ENCODE measurements around the gene SPOUT1. TPM values are rescaled to one million over a fixed set of nuclear protein-coding genes. Genes with fewer than 3 reads are reported as not detected.
"Not testable (repeated sequence)": the region's sequence is repeated elsewhere in the genome, so short reads cannot be mapped to it uniquely, and the experiment has no call there.

Gene SPOUT1, protein sequence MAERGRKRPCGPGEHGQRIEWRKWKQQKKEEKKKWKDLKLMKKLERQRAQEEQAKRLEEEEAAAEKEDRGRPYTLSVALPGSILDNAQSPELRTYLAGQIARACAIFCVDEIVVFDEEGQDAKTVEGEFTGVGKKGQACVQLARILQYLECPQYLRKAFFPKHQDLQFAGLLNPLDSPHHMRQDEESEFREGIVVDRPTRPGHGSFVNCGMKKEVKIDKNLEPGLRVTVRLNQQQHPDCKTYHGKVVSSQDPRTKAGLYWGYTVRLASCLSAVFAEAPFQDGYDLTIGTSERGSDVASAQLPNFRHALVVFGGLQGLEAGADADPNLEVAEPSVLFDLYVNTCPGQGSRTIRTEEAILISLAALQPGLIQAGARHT
- total RNA-seq = 10 to 100 TPM; 77.3 to 81.2 TPM

DNA sequence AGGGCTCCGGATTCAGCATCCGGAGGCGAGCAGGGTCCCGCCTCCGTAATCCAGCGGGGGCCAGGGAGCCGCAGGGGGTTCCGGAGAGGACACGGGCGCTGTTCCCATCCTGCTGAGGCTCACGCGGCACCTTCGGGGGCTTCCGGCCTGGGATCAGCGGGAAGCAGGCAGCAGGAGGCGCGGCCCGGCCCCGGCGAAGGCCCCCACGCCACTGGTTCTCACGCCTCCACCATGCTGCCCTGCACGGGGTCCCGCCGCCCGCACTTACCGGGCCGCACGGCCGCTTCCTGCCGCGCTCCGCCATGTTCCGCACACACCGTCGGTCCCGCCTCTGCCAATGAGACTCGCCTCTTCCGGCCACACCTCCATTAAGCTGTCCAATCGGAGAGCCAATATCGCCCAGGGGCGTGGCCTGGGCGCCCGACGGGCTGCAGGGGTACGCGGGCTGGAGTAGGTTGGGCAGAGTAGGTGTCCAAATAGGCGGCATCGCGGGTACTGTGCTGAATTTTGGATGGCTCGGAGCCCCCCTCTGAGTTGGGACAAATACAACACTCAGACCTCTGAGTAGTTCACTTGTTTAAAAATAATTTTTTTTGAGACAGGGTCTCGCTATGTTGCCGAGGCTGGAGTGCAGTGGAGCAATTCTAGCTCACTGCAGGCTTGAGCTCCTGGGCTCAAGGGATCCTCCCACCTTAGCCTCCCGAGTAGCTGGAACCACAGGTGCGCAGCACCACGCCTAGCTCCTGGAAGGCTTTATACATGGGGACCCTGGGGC lies at the start of gene SPOUT1:
Gene SPOUT1 (minus strand): TSS at position 318 of the 775 bp plus-strand sequence. CDS start 14 bp downstream, at position 304.
- Mint-ChIP-seq H3K4me3 (peak within 1 kb of the TSS; percentile 95), H3K9me3 (ENCODE audit: insufficient read depth) (no peaks in the 10 kb centered on the region), H3K27ac (peak within 1 kb of the TSS; percentile 91), H3K4me1 (ENCODE audit: low read depth) (peaks cover 28% of the 10 kb centered on the region), H3K27me3 (ENCODE audit: low read depth) (no peaks in the 10 kb centered on the region), H3K36me3 (ENCODE audit: low read depth) (peaks cover 41% of the 10 kb centered on the region)
- peak; percentile 95 for DNase-seq
- ChIA-PET CTCF (interaction anchor here (0.8 to 1.6 kb wide), 5 partner anchors 9 to 127 kb away, joined by 3 to 36 read pairs (median 4); partner anchors contain the start of genes ENDOG and PKN3), POLR2A (interaction anchor here (0.5 to 2.0 kb wide), 6 partner anchors 10 to 242 kb away, joined by 3 to 15 read pairs (median 6); partner anchors contain the start of genes ENDOG and ZER1)
- ATAC-seq = peak; percentile 98

DNA sequence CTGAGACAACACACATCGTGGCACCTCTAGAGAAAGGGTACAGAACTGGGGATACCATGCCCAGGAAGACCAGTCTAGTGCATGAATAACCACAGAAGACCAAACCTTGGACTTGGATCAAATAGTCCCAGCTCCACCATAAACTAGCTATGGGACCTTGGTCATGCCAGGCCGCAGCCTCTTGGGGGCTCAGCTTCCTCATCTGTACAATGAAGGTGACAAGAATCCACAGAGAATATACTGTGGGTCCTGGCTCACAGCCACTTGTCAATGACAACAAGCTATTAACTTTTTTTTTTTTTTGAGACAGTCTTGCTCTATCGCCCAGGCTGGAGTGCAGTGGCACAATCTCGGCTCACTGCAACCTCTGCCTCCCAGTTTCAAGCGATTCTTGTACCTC lies 48.3 kb upstream of the SPOUT1 start:
- no peaks in the 10 kb centered on the region for H3K27me3 Mint-ChIP-seq (ENCODE audit: low read depth)
- H3K4me1 Mint-ChIP-seq (ENCODE audit: low read depth) = peaks cover 23% of the 10 kb centered on the region
- H3K36me3 Mint-ChIP-seq (ENCODE audit: low read depth) = peaks cover 6% of the 10 kb centered on the region
- ATAC-seq (no peak), DNase-seq (no peak)
- H3K27ac Mint-ChIP-seq = no peak overlapping the region
- POLR2A ChIA-PET = interaction anchor here (0.6 to 0.7 kb wide), 4 partner anchors 47 to 315 kb away, joined by 3 to 5 read pairs (median 3); no protein-coding TSS in a partner anchor
- H3K4me3 Mint-ChIP-seq = no peak overlapping the region
- CTCF ChIA-PET = interaction anchor here (0.6 to 2.8 kb wide), 7 partner anchors 9 to 266 kb away, joined by 3 to 23 read pairs (median 3); partner anchors contain the start of gene ENDOG
- H3K9me3 Mint-ChIP-seq (ENCODE audit: insufficient read depth) = no peaks in the 10 kb centered on the region

DNA sequence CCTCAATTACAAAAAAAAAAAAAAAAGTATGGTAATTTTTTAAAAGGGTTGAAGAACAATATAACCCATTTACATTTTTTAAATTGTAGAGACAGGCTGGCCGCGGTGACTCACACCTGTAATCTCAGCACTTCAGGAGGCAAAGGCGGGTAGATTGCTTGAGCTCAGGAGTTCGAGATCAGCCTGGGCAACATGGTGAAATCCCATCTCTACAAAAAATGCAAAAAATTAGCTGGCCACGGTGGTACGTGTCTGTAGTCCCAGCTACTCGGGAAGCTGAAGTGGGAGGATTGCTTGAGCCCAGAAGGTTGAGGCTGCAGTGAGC lies 41.3 kb upstream of the SPOUT1 start:
- H3K9me3 Mint-ChIP-seq (ENCODE audit: insufficient read depth); DNase-seq; H3K27ac Mint-ChIP-seq; H3K27me3 Mint-ChIP-seq (ENCODE audit: low read depth); H3K36me3 Mint-ChIP-seq (ENCODE audit: low read depth); ATAC-seq; H3K4me1 Mint-ChIP-seq (ENCODE audit: low read depth); POLR2A ChIA-PET; H3K4me3 Mint-ChIP-seq: not testable (repeated sequence)
- CTCF ChIA-PET = interaction anchor here (1.3 to 2.9 kb wide), 4 partner anchors 10 to 232 kb away, joined by 3 to 17 read pairs (median 4); no protein-coding TSS in a partner anchor

DNA sequence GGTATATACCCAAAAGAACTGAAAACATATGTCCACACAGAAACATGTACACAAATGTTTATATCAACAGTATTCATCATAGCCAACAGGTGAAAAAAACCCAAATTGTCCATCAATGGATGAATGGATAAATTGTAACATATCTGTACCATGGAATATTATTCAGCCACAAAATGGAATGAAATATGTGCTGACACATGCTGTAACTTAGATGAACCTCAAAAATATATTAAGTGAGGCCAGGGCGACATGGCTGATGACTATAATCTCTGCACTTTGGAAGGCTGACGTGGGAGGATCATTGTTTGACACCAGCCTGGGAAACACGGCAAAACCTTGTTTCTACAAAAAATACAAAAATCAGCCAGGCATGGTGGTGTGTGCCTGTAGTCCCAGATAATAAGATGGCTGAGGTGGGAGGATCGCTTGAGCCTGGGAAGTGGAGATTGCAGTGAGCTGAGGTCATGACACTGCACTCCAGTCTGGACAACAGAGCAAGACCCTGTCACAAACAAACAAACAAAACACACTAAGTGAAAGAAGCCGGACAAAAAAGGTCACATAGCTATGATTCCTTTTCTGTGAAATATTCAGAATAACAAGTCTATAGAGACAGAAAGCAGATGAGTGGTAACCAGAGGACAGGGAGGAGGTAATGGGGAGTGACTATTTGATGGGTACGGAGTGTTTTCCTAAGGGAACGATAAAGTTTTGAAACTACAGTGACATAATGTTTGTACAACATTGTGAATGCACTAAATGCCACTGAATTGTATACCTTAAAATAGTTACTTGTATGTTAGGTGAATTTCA lies 40.7 kb upstream of the SPOUT1 start:
- H3K9me3 Mint-ChIP-seq (ENCODE audit: insufficient read depth) = no peaks in the 10 kb centered on the region
- H3K36me3 Mint-ChIP-seq (ENCODE audit: low read depth) = peaks cover 6% of the 10 kb centered on the region
- H3K4me1 Mint-ChIP-seq (ENCODE audit: low read depth) = peaks cover 6% of the 10 kb centered on the region
- no peaks in the 10 kb centered on the region for H3K27me3 Mint-ChIP-seq (ENCODE audit: low read depth)
- no peak for DNase-seq
- no peak for ATAC-seq
- H3K4me3 Mint-ChIP-seq = no peak overlapping the region
- no peak overlapping the region for H3K27ac Mint-ChIP-seq
- ChIA-PET CTCF (interaction anchor here (1.3 to 2.9 kb wide), 4 partner anchors 10 to 232 kb away, joined by 3 to 17 read pairs (median 4); no protein-coding TSS in a partner anchor), POLR2A (no interaction called here)

DNA sequence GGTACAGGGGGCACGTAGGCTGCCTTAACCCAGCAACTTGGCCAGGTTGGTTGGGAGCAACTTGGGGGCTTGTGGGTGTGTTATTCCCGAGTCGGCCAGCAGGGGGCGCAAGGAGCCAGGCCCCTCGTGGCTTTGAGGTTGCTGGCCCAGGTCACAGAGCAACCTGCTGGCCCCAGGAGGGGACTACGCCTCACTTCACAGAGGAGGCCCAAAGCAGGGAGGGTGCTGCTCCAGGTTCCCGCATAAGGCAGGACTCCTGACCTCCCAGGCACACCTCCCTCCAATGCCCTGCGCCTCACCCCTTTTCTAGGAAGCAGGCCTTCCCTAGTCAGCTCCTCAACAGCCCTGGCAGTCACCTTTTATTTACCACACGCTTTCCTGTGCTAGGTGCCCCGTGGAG lies 34.1 kb upstream of the SPOUT1 start:
- no peak overlapping the region for H3K4me3 Mint-ChIP-seq
- no peak overlapping the region for H3K27ac Mint-ChIP-seq
- no peaks in the 10 kb centered on the region for H3K9me3 Mint-ChIP-seq (ENCODE audit: insufficient read depth)
- H3K36me3 Mint-ChIP-seq (ENCODE audit: low read depth) = no peaks in the 10 kb centered on the region
- peak; percentile 98 for ATAC-seq
- peak; percentile 91 for DNase-seq
- no peaks in the 10 kb centered on the region for H3K27me3 Mint-ChIP-seq (ENCODE audit: low read depth)
- POLR2A ChIA-PET = interaction anchor here (0.7 kb wide), 1 partner anchor 64 kb away, joined by 3 read pairs; no protein-coding TSS in a partner anchor
- CTCF ChIA-PET = interaction anchor here (0.6 to 10.6 kb wide), 8 partner anchors 11 to 173 kb away, joined by 3 to 160 read pairs (median 6); partner anchors contain the start of gene MIGA2
- H3K4me1 Mint-ChIP-seq (ENCODE audit: low read depth) = peaks cover 11% of the 10 kb centered on the region

DNA sequence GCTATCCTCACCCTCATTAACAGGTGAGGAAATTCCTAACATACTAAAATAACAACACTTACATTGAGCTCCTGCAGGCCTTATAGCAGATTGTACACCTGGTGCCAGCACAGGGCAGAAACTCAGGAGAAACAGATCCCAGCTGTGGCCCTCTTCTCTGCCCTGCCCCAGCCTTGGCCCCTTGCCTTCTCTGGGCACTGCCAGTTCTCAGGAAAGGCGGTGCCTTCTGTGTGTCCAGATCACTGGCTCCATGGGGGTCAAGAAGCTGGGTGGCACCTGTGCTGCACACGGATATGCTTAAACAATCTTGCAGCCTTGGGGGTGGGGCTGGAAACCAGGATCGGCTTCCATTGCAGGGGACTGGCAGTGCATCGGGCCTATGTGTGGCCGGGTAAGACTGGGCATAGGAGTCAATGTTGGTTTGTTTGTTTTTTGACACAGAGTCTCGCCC lies 32.8 kb upstream of the SPOUT1 start:
- Mint-ChIP-seq H3K4me1 (ENCODE audit: low read depth) (peaks cover 11% of the 10 kb centered on the region), H3K27ac (no peak overlapping the region), H3K9me3 (ENCODE audit: insufficient read depth) (no peaks in the 10 kb centered on the region), H3K27me3 (ENCODE audit: low read depth) (no peaks in the 10 kb centered on the region), H3K4me3 (no peak overlapping the region), H3K36me3 (ENCODE audit: low read depth) (no peaks in the 10 kb centered on the region)
- DNase-seq = no peak
- ChIA-PET POLR2A (interaction anchor here (0.9 kb wide), 1 partner anchor 585 kb away, joined by 4 read pairs; no protein-coding TSS in a partner anchor), CTCF (interaction anchor here (0.8 to 10.6 kb wide), 5 partner anchors 9 to 174 kb away, joined by 3 to 160 read pairs (median 7); partner anchors contain the start of genes KYAT1, LRRC8A and MIGA2)
- ATAC-seq = no peak

DNA sequence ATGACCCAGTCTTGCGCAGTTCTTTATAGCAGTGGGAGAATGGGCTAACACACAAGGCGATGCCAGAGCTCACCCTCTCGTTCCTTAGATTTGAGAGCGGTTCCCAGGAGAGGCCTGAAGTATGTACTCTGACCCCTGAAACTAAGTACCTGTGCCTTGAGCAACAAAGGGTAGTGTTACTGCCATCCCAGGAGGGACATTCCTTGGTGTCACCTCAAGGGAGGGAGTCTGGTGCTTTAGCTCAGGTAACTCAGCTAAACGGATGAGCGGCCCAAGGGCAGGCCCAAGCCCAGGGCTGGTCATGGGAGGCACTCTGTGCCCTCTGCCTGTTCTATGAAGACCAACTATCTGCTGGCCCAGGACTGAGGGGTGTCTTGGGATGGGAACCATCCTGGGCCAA lies 31.9 kb upstream of the SPOUT1 start:
- Mint-ChIP-seq H3K27ac (no peak overlapping the region), H3K4me3 (no peak overlapping the region), H3K4me1 (ENCODE audit: low read depth) (peaks cover 11% of the 10 kb centered on the region), H3K9me3 (ENCODE audit: insufficient read depth) (no peaks in the 10 kb centered on the region), H3K36me3 (ENCODE audit: low read depth) (no peaks in the 10 kb centered on the region), H3K27me3 (ENCODE audit: low read depth) (no peaks in the 10 kb centered on the region)
- POLR2A ChIA-PET = interaction anchor here (1.0 kb wide), 1 partner anchor 213 kb away, joined by 3 read pairs; no protein-coding TSS in a partner anchor
- ATAC-seq (no peak), DNase-seq (no peak)
- CTCF ChIA-PET = interaction anchor here (0.5 to 10.6 kb wide), 4 partner anchors 8 to 562 kb away, joined by 3 to 160 read pairs (median 12); partner anchors contain the start of genes KYAT1 and LRRC8A

DNA sequence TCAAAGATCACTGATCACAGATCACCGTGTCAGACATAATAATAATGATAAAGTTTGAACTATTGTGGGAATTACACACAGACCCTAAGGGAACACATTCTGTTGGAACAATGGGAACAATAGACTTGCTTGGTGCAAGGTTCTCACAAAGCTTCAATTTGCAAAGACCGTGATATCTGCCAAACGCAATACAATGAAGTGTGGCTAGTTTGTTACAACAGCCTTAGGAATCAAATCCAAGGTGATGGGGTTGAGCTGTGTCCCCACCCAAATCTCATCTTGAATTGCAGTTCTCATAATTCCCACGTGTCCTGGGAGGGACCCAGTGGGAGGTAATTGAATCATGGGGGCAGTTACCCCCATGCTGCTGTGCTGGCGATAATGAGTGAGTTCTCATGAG lies 31.3 kb upstream of the SPOUT1 start:
- ChIA-PET POLR2A (interaction anchor here (1.0 kb wide), 1 partner anchor 212 kb away, joined by 3 read pairs; no protein-coding TSS in a partner anchor), CTCF (interaction anchor here (0.5 to 10.6 kb wide), 4 partner anchors 8 to 562 kb away, joined by 3 to 160 read pairs (median 12); partner anchors contain the start of genes KYAT1 and LRRC8A)
- DNase-seq (no peak), ATAC-seq (no peak)
- Mint-ChIP-seq H3K27me3 (ENCODE audit: low read depth) (no peaks in the 10 kb centered on the region), H3K36me3 (ENCODE audit: low read depth) (no peaks in the 10 kb centered on the region), H3K4me1 (ENCODE audit: low read depth) (peaks cover 11% of the 10 kb centered on the region), H3K27ac (no peak overlapping the region), H3K4me3 (no peak overlapping the region), H3K9me3 (ENCODE audit: insufficient read depth) (no peaks in the 10 kb centered on the region)

DNA sequence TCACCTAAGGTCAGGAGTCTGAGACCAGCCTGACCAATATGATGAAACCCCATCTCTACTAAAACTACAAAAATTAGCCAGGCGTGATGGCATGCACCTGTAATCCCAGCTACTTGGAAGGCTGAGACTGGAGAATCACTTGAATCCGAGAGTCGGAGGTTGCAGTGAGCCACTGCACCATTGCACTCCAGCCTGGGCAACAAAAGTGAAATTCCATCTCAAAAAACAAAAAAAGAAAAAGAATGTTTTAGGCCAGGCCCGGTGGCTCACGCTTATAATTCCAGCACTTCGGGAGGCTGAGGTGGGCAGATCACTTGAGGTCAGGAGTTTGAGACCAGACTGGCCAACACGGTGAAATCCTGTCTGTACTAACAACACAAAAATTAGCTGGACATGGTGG lies 28.9 kb upstream of the SPOUT1 start:
- H3K4me1 Mint-ChIP-seq (ENCODE audit: low read depth); H3K9me3 Mint-ChIP-seq (ENCODE audit: insufficient read depth); DNase-seq; H3K36me3 Mint-ChIP-seq (ENCODE audit: low read depth); ATAC-seq; POLR2A ChIA-PET; H3K27me3 Mint-ChIP-seq (ENCODE audit: low read depth); H3K27ac Mint-ChIP-seq; H3K4me3 Mint-ChIP-seq: not testable (repeated sequence)
- CTCF ChIA-PET = interaction anchor here (10.6 kb wide), 1 partner anchor 68 kb away, joined by 160 read pairs; no protein-coding TSS in a partner anchor

DNA sequence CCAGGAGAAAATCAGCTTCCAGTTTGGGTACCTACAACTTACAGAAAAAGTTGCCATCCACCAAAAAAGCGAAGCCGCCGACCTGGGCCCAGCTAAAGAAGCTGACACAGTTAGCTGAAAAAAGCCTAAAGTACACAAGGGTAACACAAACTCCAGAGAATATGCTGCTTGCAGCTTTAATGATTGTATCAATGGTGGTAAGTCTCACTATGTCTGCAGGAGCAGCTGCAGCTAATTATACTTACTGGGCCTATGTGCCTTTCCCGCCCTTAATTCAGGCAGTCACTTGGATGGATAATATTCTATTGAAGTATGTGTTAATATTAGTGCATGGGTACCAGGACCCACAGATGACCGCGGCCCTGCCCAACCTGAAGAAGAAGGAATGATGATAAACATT lies 24.9 kb upstream of the SPOUT1 start:
- H3K9me3 Mint-ChIP-seq (ENCODE audit: insufficient read depth); H3K4me3 Mint-ChIP-seq; H3K27ac Mint-ChIP-seq; H3K27me3 Mint-ChIP-seq (ENCODE audit: low read depth); H3K4me1 Mint-ChIP-seq (ENCODE audit: low read depth); POLR2A ChIA-PET; DNase-seq; ATAC-seq: not testable (repeated sequence)
- peaks cover 15% of the 10 kb centered on the region for H3K36me3 Mint-ChIP-seq (ENCODE audit: low read depth)
- CTCF ChIA-PET = interaction anchor here (3.0 kb wide), 2 partner anchors 8 to 74 kb away, joined by 16 to 32 read pairs; no protein-coding TSS in a partner anchor
